Measurements from ENCODE around the gene ZNF577. TPM values are rescaled to one million over a fixed set of nuclear protein-coding genes. Genes with fewer than 3 reads are reported as not detected.

Gene ZNF577
- 26.0 and 27.9 TPM in 2 replicates for total RNA-seq
- total RNA-seq (2013) = 18.8 TPM
- polyA plus RNA-seq = 12.8 and 15.9 TPM in 2 replicates
- 7.4 and 9.8 TPM in 2 replicates for polyA minus RNA-seq

- Histone ChIP-seq H3K9ac (ENCODE audit: low read length) (peak within 1 kb of the TSS; percentile 65), H3K4me3 (ENCODE audit: control extremely low read depth in 1 of 5, extremely low read depth in 1 of 5, insufficient read depth in 1 of 5, low read depth in 2 of 5, low read length in 4 of 5) (peak within 1 kb of the TSS; percentile 47 to 70 (median 54)), H3K79me2 (ENCODE audit: control insufficient read depth, insufficient read depth, low read length) (peaks cover 6% of the 10 kb centered on the region), H3K4me1 (ENCODE audit: control insufficient read depth in 2 of 2, insufficient read depth in 2 of 2, low read length in 2 of 2) (peaks cover 0 to 4% of the 10 kb centered on the region in 2 donors), H3K4me2 (replicated peaks; ENCODE audit: low read depth, low read length, poor library complexity, severe bottlenecking) (peak within 1 kb of the TSS; percentile 56), H3K27ac (ENCODE audit: low read length in 2 of 2) (peak within 1 kb of the TSS in 1 of 2 donors; percentile 49), H3K27me3 (replicated peaks in 1 of 4; ENCODE audit: control extremely low read depth in 1 of 4, control insufficient read depth in 3 of 4, insufficient read depth in 4 of 4, low read length in 3 of 4) (no peaks in the 10 kb centered on the region), H3K36me3 (replicated peaks in 1 of 2; ENCODE audit: control extremely low read depth in 1 of 2, control insufficient read depth in 1 of 2, extremely low read depth in 1 of 2, insufficient read depth in 2 of 2, low read length in 1 of 2) (peaks cover 16 to 24% of the 10 kb centered on the region in 2 experiments), H4K20me1 (ENCODE audit: control insufficient read depth, insufficient read depth, low read length, poor library complexity, severe bottlenecking) (no peaks in the 10 kb centered on the region), H2AFZ (ENCODE audit: insufficient read depth, low read depth, low read length, poor library complexity, severe bottlenecking) (peak within 1 kb of the TSS; percentile 55), H3K9me3 (ENCODE audit: control extremely low read depth in 1 of 3, control insufficient read depth in 2 of 3, insufficient read depth in 1 of 3, low read length in 2 of 3) (peaks cover 26 to 86% (median 56%) of the 10 kb centered on the region in 3 donors)
- peak within 1 kb of the TSS; percentile 88 for H3K27ac Mint-ChIP-seq
- intact Hi-C loops (cut with micrococcal nuclease) = loop anchor here (5.0 kb wide), 1 partner anchor 39 kb away; the partner anchor contains the start of gene ZNF613
- WGBS (ENCODE audit: insufficient coverage) = 34% methylated on average over 54 of the region's 56 CpGs
- POLR2A ChIA-PET = no interaction called here
- peak; percentile 78 for DNase-seq
- H3K27me3 Mint-ChIP-seq = no peaks in the 10 kb centered on the region
- H3K9me3 Mint-ChIP-seq (ENCODE audit: insufficient read depth) = peaks cover 18% of the 10 kb centered on the region
- no peaks in the 10 kb centered on the region for H3K4me1 Mint-ChIP-seq
- CTCF ChIA-PET = no interaction called here
- TF ChIP-seq EZH2 (IDR thresholded peaks at IDR 0.05; ENCODE audit: borderline replicate concordance, insufficient read depth, low read depth, low read length, poor library complexity, severe bottlenecking) = no peak
- TF ChIP-seq CTCF (IDR thresholded peaks at IDR 0.05) = no peak
- peak within 1 kb of the TSS; percentile 94 for H3K4me3 Mint-ChIP-seq
- ATAC-seq (ENCODE audit: low read depth) = peak; percentile 90
These were observed at the start of gene ZNF577 for GRCh38 chr19:51887522-51888498. Gene ZNF577 (minus strand): TSS chr19:51887951. CDS start chr19:51880382, 7,569 bp downstream.

GRCh38 chr19:51931921-51932320, 44.2 kb upstream of the ZNF577 start:
- H3K4me1 ChIP-seq (ENCODE audit: control insufficient read depth in 2 of 2, insufficient read depth in 2 of 2, low read length in 2 of 2) = peaks cover 6 to 9% of the 10 kb centered on the region in 2 donors
- H3K4me3 ChIP-seq (ENCODE audit: control extremely low read depth in 1 of 5, extremely low read depth in 1 of 5, insufficient read depth in 1 of 5, low read depth in 2 of 5, low read length in 4 of 5) = no peak overlapping the region
- no peak overlapping the region for H2AFZ ChIP-seq (ENCODE audit: insufficient read depth, low read depth, low read length, poor library complexity, severe bottlenecking)
- ATAC-seq (ENCODE audit: low read depth) = no peak
- no peak overlapping the region for H3K27ac Mint-ChIP-seq
- peaks cover 1 to 42% of the 10 kb centered on the region in 2 experiments for H3K36me3 ChIP-seq (replicated peaks in 1 of 2; ENCODE audit: control extremely low read depth in 1 of 2, control insufficient read depth in 1 of 2, extremely low read depth in 1 of 2, insufficient read depth in 2 of 2, low read length in 1 of 2)
- H3K27ac ChIP-seq (ENCODE audit: low read length in 2 of 2) = no peak overlapping the region
- WGBS (ENCODE audit: insufficient coverage) = 100% methylated on average over 5 of the region's 8 CpGs
- POLR2A ChIA-PET = no interaction called here
- TF ChIP-seq CTCF (IDR thresholded peaks at IDR 0.05) (no peak), EZH2 (IDR thresholded peaks at IDR 0.05; ENCODE audit: borderline replicate concordance, insufficient read depth, low read depth, low read length, poor library complexity, severe bottlenecking) (no peak)
- CTCF ChIA-PET = no interaction called here
- no peak overlapping the region for H3K9ac ChIP-seq (ENCODE audit: low read length)
- H3K9me3 Mint-ChIP-seq (ENCODE audit: insufficient read depth) = peaks cover 17% of the 10 kb centered on the region
- no peaks in the 10 kb centered on the region for H3K27me3 ChIP-seq (replicated peaks in 1 of 4; ENCODE audit: control extremely low read depth in 1 of 4, control insufficient read depth in 3 of 4, insufficient read depth in 4 of 4, low read length in 3 of 4)
- peaks cover 17% of the 10 kb centered on the region for H3K4me1 Mint-ChIP-seq
- intact Hi-C loops (cut with micrococcal nuclease) = no loop called here
- no peak overlapping the region for H3K4me3 Mint-ChIP-seq
- no peaks in the 10 kb centered on the region for H3K27me3 Mint-ChIP-seq
- H3K79me2 ChIP-seq (ENCODE audit: control insufficient read depth, insufficient read depth, low read length) = peaks cover 44% of the 10 kb centered on the region
- no peaks in the 10 kb centered on the region for H4K20me1 ChIP-seq (ENCODE audit: control insufficient read depth, insufficient read depth, low read length, poor library complexity, severe bottlenecking)
- H3K4me2 ChIP-seq (replicated peaks; ENCODE audit: low read depth, low read length, poor library complexity, severe bottlenecking) = no peak overlapping the region
- peaks cover 6 to 50% (median 29%) of the 10 kb centered on the region in 3 donors for H3K9me3 ChIP-seq (ENCODE audit: control extremely low read depth in 1 of 3, control insufficient read depth in 2 of 3, insufficient read depth in 1 of 3, low read length in 2 of 3)
- DNase-seq = no peak
